B cell (primary cell): ENCODE data around the gene MAP4K4. TPM values are rescaled to one million over a fixed set of nuclear protein-coding genes. Genes with fewer than 3 reads are reported as not detected.

ENCODE experiments used
- ATAC-seq: fragments of 200-7000 bp; cut with Tn5 transposase; one replicate; pipeline ENCODE4 v1.10.0; 2021; ENCODE audit warnings: low read depth, mild to moderate bottlenecking, moderate number of reproducible peaks, moderate library complexity
- CTCF ChIA-PET: fragments of 350-600 bp; sonication (Branson Sonifier 250); formaldehyde crosslinking; loops from one replicate; lab custom pipeline; 2021; ENCODE audit warnings: antibody characterized with exemption, inconsistent platforms; lab: Charles Lee
- POLR2A ChIA-PET: fragments of 350-600 bp; sonication (Branson Sonifier 250); formaldehyde crosslinking; loops from one replicate; lab custom pipeline; 2021; ENCODE audit warnings: antibody characterized with exemption; lab: Charles Lee
- DNase-seq: peaks from one replicate; pipeline ENCODE4 v3.0.0; 2013
- H2AFZ ChIP-seq: 2 replicates; pipeline ENCODE4 v1.6.1; 2012; ENCODE audit warnings: mild to moderate bottlenecking, low read depth, low read length; ENCODE audit not compliant: insufficient read depth, poor library complexity, severe bottlenecking
- H3K27ac ChIP-seq, 2 donors: 1 replicate in 1 of 2; 2 replicates in 1 of 2; pipeline ENCODE4 v1.5.1; 2012 to 2013; ENCODE audit warnings: low read length in 2 of 2, mild to moderate bottlenecking in 2 of 2, moderate library complexity in 1 of 2
- H3K27me3 ChIP-seq, 4 experiments: fragments of 200-600 bp in 1 of 4; sonication (generic) in 1 of 4; replicated peaks in 1 of 4; 1 replicate in 2 of 4; 2 replicates in 2 of 4; pipeline versions ENCODE4 v1.6.1 to v1.7.0; 2013 to 2016; ENCODE audit warnings: low read length in 3 of 4, mild to moderate bottlenecking in 2 of 4, mixed read lengths in 1 of 4, moderate library complexity in 1 of 4; ENCODE audit not compliant: insufficient read depth in 4 of 4, control insufficient read depth in 3 of 4; ENCODE audit errors: control extremely low read depth in 1 of 4
- H3K36me3 ChIP-seq, 2 experiments: replicated peaks in 1 of 2; 1 replicate in 1 of 2; 2 replicates in 1 of 2; pipeline versions ENCODE4 v1.6.1 to v1.7.1; 2013; ENCODE audit warnings: low read length in 1 of 2; ENCODE audit not compliant: insufficient read depth in 2 of 2, control insufficient read depth in 1 of 2; ENCODE audit errors: control extremely low read depth in 1 of 2, extremely low read depth in 1 of 2
- H3K4me1 ChIP-seq, 2 donors: fragments of 200-600 bp in 1 of 2; sonication (generic) in 1 of 2; 1 replicate in 1 of 2; 2 replicates in 1 of 2; pipeline versions ENCODE4 v1.5.1 to v1.6.1; 2013 to 2017; ENCODE audit warnings: low read length in 2 of 2; ENCODE audit not compliant: control insufficient read depth in 2 of 2, insufficient read depth in 2 of 2
- H3K4me2 ChIP-seq: replicated peaks from 2 replicates; pipeline ENCODE3; 2012; ENCODE audit warnings: mild to moderate bottlenecking, low read depth, low read length; ENCODE audit not compliant: poor library complexity, severe bottlenecking
- H3K4me3 ChIP-seq, 5 experiments: fragments of 200-600 bp in 1 of 5; sonication (generic) in 1 of 5; 1 replicate in 3 of 5; 2 replicates in 2 of 5; pipeline versions ENCODE4 v1.5.1 to v1.7.0; 2011 to 2016; ENCODE audit warnings: low read length in 4 of 5, mild to moderate bottlenecking in 4 of 5, low read depth in 2 of 5, control low read depth in 1 of 5, moderate library complexity in 1 of 5; ENCODE audit not compliant: insufficient read depth in 1 of 5; ENCODE audit errors: control extremely low read depth in 1 of 5, extremely low read depth in 1 of 5
- H3K79me2 ChIP-seq: fragments of 200-600 bp; sonication (generic); one replicate; pipeline ENCODE4 v1.6.0; 2016; ENCODE audit warnings: low read length; ENCODE audit not compliant: control insufficient read depth, insufficient read depth
- H3K9ac ChIP-seq: fragments of 200-600 bp; sonication (generic); 2 replicates; pipeline ENCODE4 v1.6.1; 2017; ENCODE audit warnings: mild to moderate bottlenecking, low read length, moderate library complexity
- H3K9me3 ChIP-seq, 3 donors: one replicate each; pipeline versions ENCODE4 v1.6.1 to v1.7.1; 2013; ENCODE audit warnings: low read length in 2 of 3; ENCODE audit not compliant: control insufficient read depth in 2 of 3, insufficient read depth in 1 of 3; ENCODE audit errors: control extremely low read depth in 1 of 3
- H4K20me1 ChIP-seq: 2 replicates; pipeline ENCODE4 v1.6.0; 2012; ENCODE audit warnings: mild to moderate bottlenecking, low read length; ENCODE audit not compliant: insufficient read depth, control insufficient read depth, poor library complexity, severe bottlenecking
- H3K27ac Mint-ChIP-seq: one replicate; pipeline ENCODE4 v1.8.0; 2021; ENCODE audit warnings: mixed read lengths
- H3K27me3 Mint-ChIP-seq: one replicate; pipeline ENCODE4 v1.8.0; 2021; ENCODE audit warnings: mixed read lengths
- H3K4me1 Mint-ChIP-seq: one replicate; pipeline ENCODE4 v1.8.0; 2021; ENCODE audit warnings: mixed read lengths
- H3K4me3 Mint-ChIP-seq: one replicate; pipeline ENCODE4 v1.8.0; 2021; ENCODE audit warnings: mixed read lengths
- H3K9me3 Mint-ChIP-seq: one replicate; pipeline ENCODE4 v1.8.0; 2022; ENCODE audit warnings: mixed read lengths; ENCODE audit not compliant: insufficient read depth
- CTCF ChIP-seq: fragments of 200-600 bp; IDR thresholded peaks from one replicate; pipeline ENCODE4 v1.8.0; 2022; ENCODE audit warnings: antibody characterized with exemption, mild to moderate bottlenecking
- EZH2 ChIP-seq: IDR thresholded peaks from 2 replicates; pipeline ENCODE4 v1.6.1; 2012; ENCODE audit warnings: borderline replicate concordance, low read depth, mild to moderate bottlenecking, moderate library complexity, low read length; ENCODE audit not compliant: insufficient read depth, poor library complexity, severe bottlenecking
- WGBS: methylation state at CpG from one replicate; pipeline ENCODE4 v1.1.5; 2013; ENCODE audit warnings: missing lambda C conversion rate; ENCODE audit not compliant: insufficient coverage; 5-methylcytosine and 5-hydroxymethylcytosine counted together
- intact Hi-C: fragments of 100-400 bp; cut with micrococcal nuclease; formaldehyde crosslinking; loops from one replicate; pipeline ENCODE4 v1.10.0; 2022
- polyA plus RNA-seq: library from polyadenylated mRNA; depleted of rRNA; stranded (reverse); fragments of >200 nt; gene quantifications from 2 replicates; pipeline ENCODE4 v1.2.3, GENCODE V29; 2012
- total RNA-seq, 2 donors: library from RNA; stranded (reverse); fragments of 120-200 nt in 1 of 2; gene quantifications; 1 replicate in 1 of 2; 2 replicates in 1 of 2; pipeline versions ENCODE4 v1.2.3 to v1.2.4, GENCODE V29; 2013 to 2022

Gene MAP4K4
- total and polyA plus RNA-seq, 2 donors (not counting 1 experiment from before 2014, with no cell fraction given): 54.8 to 280 TPM

GRCh38 chr2:101889460-101890098 lies 192.1 kb downstream of the MAP4K4 start:
- H3K27ac ChIP-seq: no peak overlapping the region
- Mint-ChIP-seq H3K27me3 (no peaks in the 10 kb centered on the region), H3K4me1 (peaks cover 12% of the 10 kb centered on the region), H3K9me3 (no peaks in the 10 kb centered on the region), H3K4me3 (no peak overlapping the region), H3K27ac (peak overlapping the region; percentile 29)
- no peaks in the 10 kb centered on the region for H3K9me3 ChIP-seq
- no peak overlapping the region for H3K4me3 ChIP-seq
- no peaks in the 10 kb centered on the region for H3K27me3 ChIP-seq
- H4K20me1 ChIP-seq: peaks cover under 1% of the 10 kb centered on the region
- no peak overlapping the region for H3K4me2 ChIP-seq
- peaks cover 13 to 82% of the 10 kb centered on the region in 2 experiments for H3K36me3 ChIP-seq
- WGBS: 97% methylated on average over 6 of the region's 7 CpGs
- no peaks in the 10 kb centered on the region for H3K4me1 ChIP-seq
- no peak overlapping the region for H2AFZ ChIP-seq
- ChIA-PET CTCF (interaction anchor here (1.2 kb wide), 1 partner anchor 471 kb away, joined by 3 read pairs; no protein-coding TSS in a partner anchor), POLR2A (no interaction called here)
- TF ChIP-seq CTCF (no peak), EZH2 (no peak)
- H3K9ac ChIP-seq: no peak overlapping the region
- H3K79me2 ChIP-seq: no peaks in the 10 kb centered on the region
- no peak for ATAC-seq
- intact Hi-C loops: loop anchor here (10.0 kb wide), 1 partner anchor 95 kb away; no protein-coding TSS in a partner anchor
- DNase-seq: no peak

GRCh38 chr2:101892377-101892776 lies 194.9 kb downstream of the MAP4K4 start:
- Histone ChIP-seq H3K9me3 (no peaks in the 10 kb centered on the region), H3K27ac (no peak overlapping the region), H3K27me3 (no peaks in the 10 kb centered on the region), H3K4me1 (no peaks in the 10 kb centered on the region), H3K4me2 (no peak overlapping the region), H3K79me2 (no peaks in the 10 kb centered on the region), H3K9ac (no peak overlapping the region), H4K20me1 (no peaks in the 10 kb centered on the region), H3K4me3 (no peak overlapping the region), H3K36me3 (peaks cover 12 to 59% of the 10 kb centered on the region in 2 experiments), H2AFZ (no peak overlapping the region)
- peaks cover 12% of the 10 kb centered on the region for H3K4me1 Mint-ChIP-seq
- no peak for ATAC-seq
- TF ChIP-seq EZH2 (no peak), CTCF (no peak)
- ChIA-PET CTCF (interaction anchor here (3.1 kb wide), 1 partner anchor 9 kb away, joined by 13 read pairs; no protein-coding TSS in a partner anchor), POLR2A (no interaction called here)
- no peak for DNase-seq
- no peak overlapping the region for H3K4me3 Mint-ChIP-seq
- WGBS: no CpG with 5 or more reads among the region's 3 CpGs
- no peak overlapping the region for H3K27ac Mint-ChIP-seq
- H3K27me3 Mint-ChIP-seq: no peaks in the 10 kb centered on the region
- intact Hi-C loops: no loop called here
- no peaks in the 10 kb centered on the region for H3K9me3 Mint-ChIP-seq
